ENCODE data around the gene ARHGEF2.

Gene ARHGEF2

GRCh38 chr1:155971910-155972809, 6.2 kb downstream of the ARHGEF2 start:
- no peak for DNase-seq (ENCODE audit: low read depth)

DNA sequence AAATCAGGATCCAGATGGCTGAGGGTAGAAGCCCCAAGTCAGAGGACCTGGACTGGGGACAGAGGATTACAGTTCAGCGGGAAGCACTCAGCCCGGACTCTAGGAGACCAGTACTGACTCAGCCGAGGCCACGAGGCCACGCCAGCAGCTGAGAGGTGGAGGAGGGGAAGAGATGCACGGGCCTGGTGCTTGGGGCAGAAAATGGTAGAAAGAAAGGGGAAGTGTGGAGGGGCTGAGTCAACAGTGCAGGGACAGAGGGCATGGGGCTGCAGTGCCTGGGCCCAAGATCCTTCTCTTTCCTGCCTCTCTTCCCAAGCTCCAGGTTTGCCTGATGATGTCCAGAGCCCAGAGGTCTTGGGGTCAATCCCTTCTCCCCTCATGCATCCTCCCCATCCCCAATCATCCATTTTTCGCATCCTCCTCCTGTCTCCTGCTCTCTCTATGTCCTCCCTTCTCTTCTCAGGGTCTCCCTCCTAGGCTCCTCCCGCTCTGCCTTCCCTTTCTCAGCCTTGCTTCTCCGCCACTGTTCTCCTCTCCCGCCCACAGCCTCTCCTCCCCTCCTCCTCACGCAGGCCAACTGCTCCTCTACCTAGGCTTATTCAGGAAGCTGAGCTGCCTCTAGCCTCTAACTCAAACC, 7.7 kb downstream of the ARHGEF2 start:
- DNase-seq (ENCODE audit: low read depth) = no peak

DNA sequence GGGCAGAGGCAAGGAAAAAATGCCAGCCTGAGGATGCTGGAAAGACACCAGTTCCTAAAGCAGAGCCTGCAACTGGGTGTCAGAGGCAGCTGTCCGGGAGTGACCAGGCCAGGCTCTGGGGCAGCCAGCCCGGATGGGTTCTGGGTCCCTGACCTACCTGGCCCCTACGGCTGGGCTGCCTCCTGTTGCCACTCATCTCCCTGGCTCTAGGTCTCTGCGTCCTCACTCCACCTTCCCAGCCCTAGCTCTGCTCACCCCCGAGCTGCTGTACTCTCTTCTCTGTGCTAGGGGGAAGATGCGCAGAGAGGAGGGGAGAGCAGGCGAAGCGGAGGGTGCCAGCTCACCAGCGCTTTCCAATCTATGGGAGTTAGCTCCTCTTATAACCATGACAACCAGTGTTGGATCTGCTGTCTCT, 9.0 kb downstream of the ARHGEF2 start:
- no peak for DNase-seq (ENCODE audit: low read depth)

DNA sequence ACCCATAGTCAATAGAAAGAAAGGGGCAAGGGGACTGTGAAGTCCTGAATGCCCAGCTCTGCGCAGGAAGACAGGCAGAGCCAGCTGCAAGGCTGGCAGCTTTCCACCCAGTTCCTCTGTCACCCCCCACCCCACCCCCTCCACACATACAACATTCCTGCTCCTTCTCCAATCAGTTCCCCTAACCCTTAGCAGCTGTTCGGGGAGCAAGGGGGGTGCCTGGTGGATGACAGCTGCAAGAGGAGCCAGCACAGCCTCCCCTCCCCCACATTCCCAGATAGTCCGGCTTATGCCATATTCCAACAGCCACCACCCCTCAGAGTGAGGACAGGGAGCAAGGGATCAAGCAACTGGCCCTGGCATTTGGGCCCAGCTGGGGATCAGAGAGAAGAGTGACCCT, 9.7 kb downstream of the ARHGEF2 start:
- DNase-seq (ENCODE audit: low read depth) = no peak

GRCh38 chr1:155968051-155968400, 10.3 kb downstream of the ARHGEF2 start:
- no peak for DNase-seq (ENCODE audit: low read depth)

DNA sequence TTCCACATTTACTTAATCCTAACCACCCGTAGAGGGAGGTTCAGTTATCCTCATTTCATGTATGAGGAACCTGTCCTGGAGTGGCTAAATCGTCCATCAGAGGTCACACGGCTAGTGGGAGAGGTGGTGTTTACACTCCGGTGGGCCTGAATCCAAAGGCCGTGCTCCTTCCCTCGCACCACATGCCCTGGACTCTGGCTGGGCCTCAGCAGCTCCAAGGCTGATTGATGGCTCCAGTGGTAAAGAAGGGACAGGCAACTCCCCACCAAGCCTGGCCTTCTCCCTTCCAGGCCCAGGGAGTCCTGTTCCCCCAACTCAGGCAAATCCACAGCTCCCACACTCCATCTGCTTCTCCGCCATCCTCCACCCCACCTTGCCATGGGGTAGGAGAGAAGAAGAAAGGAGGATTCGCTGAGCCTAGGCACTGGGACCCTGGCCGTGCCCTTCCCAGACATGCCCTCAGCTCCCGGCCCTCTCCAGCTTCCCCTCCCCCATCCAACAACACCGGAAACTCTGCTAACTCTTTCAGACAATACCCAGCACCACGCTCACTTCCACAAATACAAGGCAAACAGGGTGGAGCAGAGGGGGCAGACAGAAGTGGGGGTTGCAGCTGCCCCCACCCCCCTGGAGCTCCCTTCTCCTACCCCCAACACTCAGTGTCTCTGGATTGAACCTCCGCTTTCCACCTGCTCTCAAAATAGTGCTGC, 10.9 kb downstream of the ARHGEF2 start:
- DNase-seq (ENCODE audit: low read depth) = no peak

DNA sequence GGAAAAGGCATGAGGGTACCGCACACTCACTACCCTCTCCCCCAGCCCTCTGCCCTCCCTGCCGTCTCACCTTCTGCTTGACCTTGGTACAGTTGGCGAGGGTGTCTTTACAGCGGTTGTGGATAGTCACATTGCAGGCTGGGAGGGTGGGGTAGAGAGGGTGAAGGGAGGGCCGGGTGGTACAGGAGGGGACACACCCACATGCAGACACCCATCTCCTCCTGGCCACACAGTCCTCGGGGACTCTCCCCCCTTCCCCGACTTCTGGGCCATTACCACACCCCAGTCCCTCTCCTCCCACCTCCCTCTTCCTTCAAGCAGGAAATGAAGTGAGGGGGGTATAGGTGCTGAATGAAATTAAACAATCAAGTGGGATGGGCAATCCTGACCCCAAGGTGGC, 11.6 kb downstream of the ARHGEF2 start:
- DNase-seq (ENCODE audit: low read depth) = no peak

GRCh38 chr1:155966135-155966534, 12.2 kb downstream of the ARHGEF2 start:
- no peak for DNase-seq (ENCODE audit: low read depth)

GRCh38 chr1:155964193-155964592, 14.2 kb downstream of the ARHGEF2 start:
- no peak for DNase-seq (ENCODE audit: low read depth)

DNA sequence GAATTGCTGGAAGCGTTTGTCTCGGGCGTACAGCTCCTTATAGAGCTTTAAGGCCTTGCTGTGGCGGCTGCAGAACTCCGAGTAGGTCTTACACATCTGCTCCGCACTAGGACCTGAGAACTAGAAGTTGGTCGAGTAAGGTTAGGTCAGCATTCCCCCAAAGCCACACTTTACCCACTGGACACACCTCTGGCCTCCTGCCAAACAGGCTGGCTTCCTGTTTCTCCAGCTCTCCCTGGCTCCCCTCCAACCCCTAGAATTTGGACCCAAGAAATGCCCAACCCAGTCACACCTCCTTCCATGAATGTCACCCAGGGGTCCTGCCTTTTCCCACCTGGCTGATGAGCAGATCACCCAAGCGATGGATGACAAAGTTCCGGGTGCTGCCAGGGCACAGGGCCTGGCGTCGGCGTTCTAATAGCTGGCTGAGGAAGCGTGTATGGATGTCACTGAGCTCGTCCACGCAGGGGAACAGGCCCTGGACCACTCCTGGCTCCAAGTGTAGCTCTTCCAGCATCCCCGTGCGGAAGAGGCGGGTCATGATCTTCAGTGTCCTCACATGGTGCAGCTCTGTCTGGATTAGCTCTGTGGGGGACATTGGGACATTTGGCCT, 15.6 kb downstream of the ARHGEF2 start:
- no peak for DNase-seq (ENCODE audit: low read depth)

GRCh38 chr1:155961937-155962336, 16.4 kb downstream of the ARHGEF2 start:
- no peak for DNase-seq (ENCODE audit: low read depth)

- DNase-seq (ENCODE audit: low read depth) = no peak
Observed at GRCh38 chr1:155960081-155960745, 18.1 kb downstream of the ARHGEF2 start.

- no peak for DNase-seq (ENCODE audit: low read depth)
Observed at GRCh38 chr1:155957411-155957915, 20.9 kb downstream of the ARHGEF2 start.

- DNase-seq (ENCODE audit: low read depth) = no peak
Observed at GRCh38 chr1:155954645-155955044, 23.7 kb downstream of the ARHGEF2 start.

GRCh38 chr1:155952505-155952890, 25.8 kb downstream of the ARHGEF2 start:
- DNase-seq (ENCODE audit: low read depth) = no peak

GRCh38 chr1:155951753-155952504, 26.4 kb downstream of the ARHGEF2 start:
- DNase-seq (ENCODE audit: low read depth) = no peak

DNA sequence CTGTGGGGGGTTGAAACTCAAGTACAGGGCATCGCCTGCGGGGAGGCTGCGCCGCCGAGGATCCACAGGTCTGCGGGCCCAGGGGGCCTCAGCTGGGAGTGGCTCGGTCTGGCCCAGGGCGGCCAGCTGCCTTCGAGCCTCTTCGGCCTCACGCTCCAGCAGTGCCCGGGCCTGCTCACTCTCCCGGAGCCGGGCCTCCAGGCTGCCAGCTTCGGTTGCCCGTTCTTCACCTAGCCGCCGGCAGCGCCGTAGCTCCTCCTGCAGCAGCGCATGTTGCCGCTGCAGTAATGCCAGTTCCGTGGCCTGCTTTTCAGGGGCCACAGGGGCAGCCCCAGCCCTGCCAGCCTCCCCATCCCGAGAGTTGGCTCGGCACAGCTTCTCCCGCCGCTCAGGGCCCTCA, 27.5 kb downstream of the ARHGEF2 start:
- no peak for DNase-seq (ENCODE audit: low read depth)

GRCh38 chr1:155947741-155948140, 30.6 kb downstream of the ARHGEF2 start:
- no peak for DNase-seq (ENCODE audit: low read depth)

DNA sequence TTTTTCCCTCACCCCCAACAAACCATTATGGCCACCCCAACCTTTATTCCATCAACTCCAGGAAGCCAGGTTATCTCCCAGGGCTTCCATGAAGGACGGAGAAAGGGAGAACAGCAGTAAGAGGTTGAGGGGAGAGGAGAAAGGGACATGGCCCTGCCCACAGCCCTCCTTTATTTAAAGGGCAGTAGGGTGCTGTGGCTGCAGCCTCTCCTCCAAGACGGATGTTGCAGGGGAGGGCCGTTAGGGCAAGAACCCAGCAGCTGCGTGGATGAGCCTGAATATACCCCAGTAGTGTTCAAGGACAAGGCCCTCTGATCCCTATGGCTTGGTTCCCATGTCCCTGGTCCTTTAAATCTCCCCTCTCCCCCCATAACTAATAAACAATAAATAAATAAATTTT, 31.1 kb downstream of the ARHGEF2 start:
- DNase-seq (ENCODE audit: low read depth) = no peak

DNA sequence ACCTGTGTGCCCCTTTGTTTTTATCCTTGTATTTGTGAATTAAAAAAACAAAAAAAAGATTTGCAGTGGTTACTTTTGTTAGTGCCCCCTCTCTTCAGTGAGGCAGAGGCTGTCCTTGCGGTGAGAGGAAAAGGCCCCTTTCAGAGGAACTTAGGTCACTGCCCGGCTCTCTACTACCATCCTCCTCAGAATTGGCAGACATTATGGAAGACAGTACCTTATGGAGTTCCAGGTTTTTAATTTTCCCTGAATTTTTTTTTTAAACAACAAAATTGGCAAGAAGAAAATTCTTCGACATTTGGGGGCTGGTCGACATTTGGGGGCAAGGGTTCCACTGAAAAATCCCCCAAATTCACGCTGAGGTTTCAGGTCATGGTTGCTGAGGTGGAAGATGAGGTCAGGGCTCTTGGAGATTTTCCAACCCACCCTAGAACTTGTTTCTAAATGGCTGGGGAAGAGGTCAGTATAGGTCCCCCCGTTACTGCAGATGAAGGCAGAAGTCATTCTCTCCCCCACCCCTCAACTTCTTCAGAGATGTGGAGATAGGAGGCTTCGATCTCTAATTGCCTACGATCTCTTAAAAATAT, 31.6 kb downstream of the ARHGEF2 start:
- DNase-seq (ENCODE audit: low read depth) = no peak

- no peak for DNase-seq (ENCODE audit: low read depth)
Observed at GRCh38 chr1:155944444-155944799, 33.9 kb downstream of the ARHGEF2 start.

All from stimulated activated CD8-positive, alpha-beta memory T cell treated with anti-CD3 and anti-CD28 coated beads, Interleukin-12 subunit alpha, Interleukin-12 subunit beta, amount 100 ng/mL, for 1 hour (primary cell).